Panc1 (cell line): ENCODE results near the gene SLC11A1. TPM values are rescaled to one million over a fixed set of nuclear protein-coding genes. Genes with fewer than 3 reads are reported as not detected.

ENCODE experiments used
- ATAC-seq: fragments of 200-7000 bp; cut with Tn5 transposase; 2 replicates; pipeline ENCODE4 v1.9.1; 2020; ENCODE audit warnings: mild to moderate bottlenecking, moderate library complexity
- BruUV-seq: library from RNA; stranded (reverse); fragments of 400-500 nt; replicated peaks from 2 replicates; lab custom pipeline; 2021; lab: Mats Ljungman, UMichigan
- CTCF ChIA-PET: fragments of 300-600 bp; sonication (Branson Sonifier 250); formaldehyde crosslinking; loops from one replicate; lab custom pipeline; 2022; ENCODE audit warnings: antibody characterized with exemption; lab: Charles Lee
- POLR2A ChIA-PET: fragments of 300-600 bp; sonication (Branson Sonifier 250); formaldehyde crosslinking; loops from one replicate; lab custom pipeline; 2022; ENCODE audit warnings: antibody characterized with exemption; lab: Charles Lee
- DNase-seq: peaks from one replicate; pipeline ENCODE4 v3.0.0-alpha.2; 2010; ENCODE audit warnings: low read depth, low spot score
- H3K27ac ChIP-seq: 2 replicates; pipeline ENCODE4 v1.5.1; 2011; ENCODE audit warnings: mild to moderate bottlenecking, low read length, inconsistent platforms
- H3K27me3 ChIP-seq: fragments of 200-500 bp; sonication (Bioruptor generic); 2 replicates; pipeline ENCODE4 v1.6.0; 2014; ENCODE audit warnings: low read length, inconsistent platforms; ENCODE audit not compliant: control insufficient read depth, insufficient read depth
- H3K36me3 ChIP-seq: fragments of 200-500 bp; sonication (Bioruptor generic); 2 replicates; pipeline ENCODE4 v1.5.1; 2014; ENCODE audit warnings: inconsistent platforms, mild to moderate bottlenecking, low read length, moderate library complexity; ENCODE audit not compliant: control insufficient read depth, insufficient read depth
- H3K4me1 ChIP-seq: 2 replicates; pipeline ENCODE4 v1.5.1; 2011; ENCODE audit warnings: inconsistent platforms, mild to moderate bottlenecking, low read length, moderate library complexity; ENCODE audit not compliant: control insufficient read depth, insufficient read depth
- H3K4me3 ChIP-seq, 2 experiments: 2 replicates each; pipeline ENCODE4 v1.5.1; 2011 to 2012; ENCODE audit warnings: low read depth in 2 of 2, low read length in 2 of 2, mild to moderate bottlenecking in 2 of 2, inconsistent platforms in 1 of 2, moderate library complexity in 1 of 2
- H3K9me3 ChIP-seq: fragments of 200-500 bp; sonication (Bioruptor generic); 2 replicates; pipeline ENCODE4 v1.5.1; 2014; ENCODE audit warnings: low read depth, mild to moderate bottlenecking, inconsistent platforms, low read length, moderate library complexity; ENCODE audit not compliant: control insufficient read depth, insufficient read depth
- CTCF ChIP-seq: fragments of 450-650 bp; IDR thresholded peaks from 2 replicates; pipeline ENCODE4 v1.5.1; 2017; ENCODE audit warnings: mild to moderate bottlenecking
- POLR2AphosphoS5 ChIP-seq: IDR thresholded peaks from 2 replicates; pipeline ENCODE4 v1.6.1; 2012; ENCODE audit warnings: mild to moderate bottlenecking, low read depth, low read length, moderate library complexity
- REST ChIP-seq, 2 experiments: IDR thresholded peaks; 2 replicates each; pipeline ENCODE4 v1.6.1; 2011 to 2012; ENCODE audit warnings: low read depth in 2 of 2, control low read depth in 1 of 2, low read length in 1 of 2, mild to moderate bottlenecking in 1 of 2, moderate library complexity in 1 of 2; ENCODE audit not compliant: insufficient read depth in 1 of 2
- SIN3A ChIP-seq: IDR thresholded peaks from 2 replicates; pipeline ENCODE4 v1.6.1; 2012; ENCODE audit warnings: low read depth, mild to moderate bottlenecking, low read length, moderate library complexity, borderline replicate concordance; ENCODE audit not compliant: insufficient read depth
- TCF7L2 ChIP-seq: IDR thresholded peaks from 2 replicates; pipeline ENCODE4 v1.6.1; 2011; ENCODE audit warnings: mild to moderate bottlenecking, low read depth, low read length, inconsistent platforms
- in situ Hi-C: cut with HindIII; loops from 2 replicates; pipeline ENCODE4 v1.10.0; 2016; ENCODE audit warnings: low sequenced_read_pairs, low pct_unique_long_range_greater_than_20kb
- intact Hi-C: fragments of 100-400 bp; cut with micrococcal nuclease; formaldehyde crosslinking; loops from one replicate; pipeline ENCODE4 v1.10.0; 2022; ENCODE audit not compliant: unreplicated experiment
- total RNA-seq: library from RNA; stranded (reverse); gene quantifications from one replicate; pipeline ENCODE4 v1.2.1, GENCODE V29; 2021; ENCODE audit not compliant: unreplicated experiment

Gene SLC11A1
- total RNA-seq, 1 experiment from 2014 or later = 0.31 TPM

- CTCF ChIA-PET = interaction anchor here (1.1 kb wide), 1 partner anchor 61 kb away, joined by 3 read pairs; no protein-coding TSS in a partner anchor
- POLR2A ChIA-PET = no interaction called here
- no TSS peak for BruUV-seq
- H3K27ac ChIP-seq = peak overlapping the region; percentile 94
- H3K4me3 ChIP-seq = no peak overlapping the region
- no peaks in the 10 kb centered on the region for H3K9me3 ChIP-seq
- H3K36me3 ChIP-seq = no peaks in the 10 kb centered on the region; the same call in none of the 2 replicates
- TF ChIP-seq TCF7L2 (no peak), SIN3A (no peak), REST (IDR thresholded peaks at IDR 0.05; ENCODE audit: insufficient read depth in 1 of 2, low read depth in 2 of 2, low read length in 1 of 2) (no peak), POLR2AphosphoS5 (no peak), CTCF (no peak)
- in situ Hi-C loops (no loop called here), intact Hi-C loops (loop anchor here (5.0 kb wide), 1 partner anchor 58 kb away; no protein-coding TSS in a partner anchor)
- ATAC-seq = no peak
- H3K27me3 ChIP-seq = no peaks in the 10 kb centered on the region
- no peak for DNase-seq
- peaks cover 55% of the 10 kb centered on the region for H3K4me1 ChIP-seq
Observed at GRCh38 chr2:218404351-218405085, 22.4 kb downstream of the SLC11A1 start.

- no peak for TF ChIP-seq POLR2AphosphoS5
- TF ChIP-seq CTCF = no peak
- TF ChIP-seq SIN3A = no peak
- no peak for TF ChIP-seq REST (IDR thresholded peaks at IDR 0.05; ENCODE audit: insufficient read depth in 1 of 2, low read depth in 2 of 2, low read length in 1 of 2)
- no peak for TF ChIP-seq TCF7L2
- ChIA-PET CTCF (interaction anchor here (1.1 kb wide), 1 partner anchor 61 kb away, joined by 3 read pairs; no protein-coding TSS in a partner anchor), POLR2A (no interaction called here)
- no peaks in the 10 kb centered on the region for H3K9me3 ChIP-seq
- H3K36me3 ChIP-seq = no peaks in the 10 kb centered on the region; the same call in none of the 2 replicates
- TSS peak; percentile 76 for BruUV-seq
- H3K27ac ChIP-seq = peak overlapping the region; percentile 94
- H3K4me3 ChIP-seq = peak overlapping the region in 1 of 2 experiments; percentile 52; a peak in 3 of 4 replicates
- ATAC-seq (peak; percentile 11), DNase-seq (no peak)
- H3K4me1 ChIP-seq = peaks cover 55% of the 10 kb centered on the region
- intact Hi-C loops (loop anchor here (5.0 kb wide), 1 partner anchor 57 kb away; no protein-coding TSS in a partner anchor), in situ Hi-C loops (no loop called here)
- no peaks in the 10 kb centered on the region for H3K27me3 ChIP-seq
Observed at GRCh38 chr2:218405086-218405745, 23.1 kb downstream of the SLC11A1 start.
